ENCODE data around the gene CYS1.
A peak's percentile ranks its signal among the peaks of the same experiment; 100 is the strongest.

CYS1 gene

GRCh38 chr2:10058251-10059015 is 21.8 kb downstream of the CYS1 start:
- H3K27ac ChIP-seq, result no peak overlapping the region
- peaks cover 8 to 44% (median 33%) of the 10 kb centered on the region in 3 donors for H3K36me3 ChIP-seq
- no peaks in the 10 kb centered on the region for H3K27me3 ChIP-seq
- H3K4me1 ChIP-seq, result peaks cover 0 to 18% (median 13%) of the 10 kb centered on the region in 4 donors
- no peak overlapping the region for H3K4me3 ChIP-seq
- H3K9me3 ChIP-seq, result no peaks in the 10 kb centered on the region
- intact Hi-C loops (cut with DNase I; ENCODE audit: low total_unique reads), result no loop called here
- TF ChIP-seq CTCF (IDR thresholded peaks at IDR 0.05), result no peak
- no peak for DNase-seq

- H3K4me3 ChIP-seq, result peak overlapping the region in 1 of 2 donors; percentile 9
- peaks cover 0 to 23% (median 13%) of the 10 kb centered on the region in 4 donors for H3K4me1 ChIP-seq
- no peak for DNase-seq
- peak overlapping the region; percentile 62 to 63 for H3K27ac ChIP-seq
- no peaks in the 10 kb centered on the region for H3K9me3 ChIP-seq
- intact Hi-C loops (cut with DNase I; ENCODE audit: low total_unique reads), result no loop called here
- TF ChIP-seq CTCF (IDR thresholded peaks at IDR 0.05), result no peak
- H3K36me3 ChIP-seq, result peaks cover 13 to 45% (median 41%) of the 10 kb centered on the region in 3 donors
- no peaks in the 10 kb centered on the region for H3K27me3 ChIP-seq
Observed at GRCh38 chr2:10057231-10058107, 22.7 kb downstream of the CYS1 start.

GRCh38 chr2:10056439-10056838 is 23.8 kb downstream of the CYS1 start:
- no peak for DNase-seq
- peaks cover 0 to 23% (median 13%) of the 10 kb centered on the region in 4 donors for H3K4me1 ChIP-seq
- TF ChIP-seq CTCF (IDR thresholded peaks at IDR 0.05), result no peak
- no peaks in the 10 kb centered on the region for H3K27me3 ChIP-seq
- peak overlapping the region in 1 of 2 donors; percentile 62 for H3K27ac ChIP-seq
- H3K9me3 ChIP-seq, result no peaks in the 10 kb centered on the region
- peaks cover 18 to 55% (median 51%) of the 10 kb centered on the region in 3 donors for H3K36me3 ChIP-seq
- no peak overlapping the region for H3K4me3 ChIP-seq
- intact Hi-C loops (cut with DNase I; ENCODE audit: low total_unique reads), result no loop called here

- no peak for TF ChIP-seq CTCF (IDR thresholded peaks at IDR 0.05)
- intact Hi-C loops (cut with DNase I; ENCODE audit: low total_unique reads), result no loop called here
- Histone ChIP-seq H3K27me3 (no peaks in the 10 kb centered on the region), H3K4me1 (peaks cover 0 to 23% (median 13%) of the 10 kb centered on the region in 4 donors), H3K27ac (no peak overlapping the region), H3K36me3 (peaks cover 20 to 66% (median 55%) of the 10 kb centered on the region in 3 donors), H3K9me3 (no peaks in the 10 kb centered on the region), H3K4me3 (no peak overlapping the region)
- DNase-seq, result no peak
Observed at GRCh38 chr2:10054976-10055375, 25.2 kb downstream of the CYS1 start.

- peaks cover 22 to 68% (median 55%) of the 10 kb centered on the region in 3 donors for H3K36me3 ChIP-seq
- DNase-seq, result no peak
- no peak for TF ChIP-seq CTCF (IDR thresholded peaks at IDR 0.05)
- no peaks in the 10 kb centered on the region for H3K27me3 ChIP-seq
- peaks cover 0 to 27% (median 14%) of the 10 kb centered on the region in 4 donors for H3K4me1 ChIP-seq
- H3K4me3 ChIP-seq, result no peak overlapping the region
- intact Hi-C loops (cut with DNase I; ENCODE audit: low total_unique reads), result no loop called here
- no peaks in the 10 kb centered on the region for H3K9me3 ChIP-seq
- no peak overlapping the region for H3K27ac ChIP-seq
Observed at GRCh38 chr2:10054424-10054823, 25.8 kb downstream of the CYS1 start.

Data from tibial artery (tissue), 4 donors.